HUES6 (cell line): ENCODE results near the gene SRI.
"Not testable (repeated sequence)": the region's sequence is repeated elsewhere in the genome, so short reads cannot be mapped to it uniquely, and the experiment has no call there.

Experiments
- H3K27ac ChIP-seq: 2 replicates; pipeline ENCODE4 v1.7.0; 2013; ENCODE audit warnings: low read depth, mild to moderate bottlenecking, low read length, inconsistent platforms
- H3K27me3 ChIP-seq: 2 replicates; pipeline ENCODE4 v1.6.1; 2013; ENCODE audit warnings: low read length; ENCODE audit not compliant: control insufficient read depth, insufficient read depth
- H3K36me3 ChIP-seq: 2 replicates; pipeline ENCODE4 v1.6.1; 2013; ENCODE audit warnings: low read length; ENCODE audit not compliant: control insufficient read depth, insufficient read depth
- H3K4me1 ChIP-seq: 2 replicates; pipeline ENCODE4 v1.6.1; 2013; ENCODE audit warnings: low read length; ENCODE audit not compliant: control insufficient read depth, insufficient read depth
- H3K4me3 ChIP-seq: 2 replicates; pipeline ENCODE4 v1.5.1; 2013; ENCODE audit warnings: low read depth, low read length
- H3K9ac ChIP-seq: one replicate; pipeline ENCODE4 v1.6.1; 2013; ENCODE audit warnings: mild to moderate bottlenecking, low read length
- H3K9me3 ChIP-seq: 2 replicates; pipeline ENCODE4 v1.6.1; 2013; ENCODE audit warnings: low read depth, low read length; ENCODE audit not compliant: control insufficient read depth, insufficient read depth

The SRI gene

GRCh38 chr7:88183051-88183450 lies 36.8 kb downstream of the SRI start:
- peaks cover 6% of the 10 kb centered on the region; the same call in 1 of the 2 replicates for H3K4me1 ChIP-seq
- no peak overlapping the region for H3K9ac ChIP-seq
- H3K36me3 ChIP-seq, result no peaks in the 10 kb centered on the region
- H3K27me3 ChIP-seq, result no peaks in the 10 kb centered on the region
- H3K4me3 ChIP-seq, result no peak overlapping the region
- no peak overlapping the region for H3K27ac ChIP-seq
- H3K9me3 ChIP-seq, result no peaks in the 10 kb centered on the region

- H3K4me3 ChIP-seq, result no peak overlapping the region
- no peaks in the 10 kb centered on the region for H3K9me3 ChIP-seq
- H3K36me3 ChIP-seq, result no peaks in the 10 kb centered on the region
- no peaks in the 10 kb centered on the region for H3K4me1 ChIP-seq
- no peaks in the 10 kb centered on the region for H3K27me3 ChIP-seq
- H3K27ac ChIP-seq, result no peak overlapping the region
- no peak overlapping the region for H3K9ac ChIP-seq
Observed at GRCh38 chr7:88176190-88176589, 43.6 kb downstream of the SRI start.

- Histone ChIP-seq H3K27me3 (no peaks in the 10 kb centered on the region), H3K4me1 (no peaks in the 10 kb centered on the region), H3K27ac (no peak overlapping the region), H3K9ac (no peak overlapping the region), H3K36me3 (no peaks in the 10 kb centered on the region), H3K4me3 (no peak overlapping the region), H3K9me3 (no peaks in the 10 kb centered on the region)
Observed at GRCh38 chr7:88172842-88173241, 47.0 kb downstream of the SRI start.

GRCh38 chr7:88169717-88170320 lies 50.0 kb downstream of the SRI start:
- Histone ChIP-seq H3K9ac (no peak overlapping the region), H3K36me3 (no peaks in the 10 kb centered on the region), H3K4me3 (no peak overlapping the region), H3K27ac (no peak overlapping the region), H3K4me1 (no peaks in the 10 kb centered on the region), H3K9me3 (no peaks in the 10 kb centered on the region), H3K27me3 (no peaks in the 10 kb centered on the region)

GRCh38 chr7:88167721-88168120 lies 52.1 kb downstream of the SRI start:
- Histone ChIP-seq H3K27ac (no peak overlapping the region), H3K9ac (no peak overlapping the region), H3K4me3 (no peak overlapping the region), H3K9me3 (no peaks in the 10 kb centered on the region), H3K36me3 (no peaks in the 10 kb centered on the region), H3K27me3 (no peaks in the 10 kb centered on the region), H3K4me1 (no peaks in the 10 kb centered on the region)

GRCh38 chr7:88167223-88167622 lies 52.6 kb downstream of the SRI start:
- no peaks in the 10 kb centered on the region for H3K36me3 ChIP-seq
- H3K27ac ChIP-seq, result no peak overlapping the region
- no peaks in the 10 kb centered on the region for H3K27me3 ChIP-seq
- no peaks in the 10 kb centered on the region for H3K4me1 ChIP-seq
- no peaks in the 10 kb centered on the region for H3K9me3 ChIP-seq
- no peak overlapping the region for H3K9ac ChIP-seq
- H3K4me3 ChIP-seq, result no peak overlapping the region

GRCh38 chr7:88165697-88166096 lies 54.1 kb downstream of the SRI start:
- H3K9me3 ChIP-seq, result no peaks in the 10 kb centered on the region
- no peaks in the 10 kb centered on the region for H3K36me3 ChIP-seq
- H3K9ac ChIP-seq, result no peak overlapping the region
- H3K27ac ChIP-seq, result no peak overlapping the region
- no peak overlapping the region for H3K4me3 ChIP-seq
- H3K27me3 ChIP-seq, result no peaks in the 10 kb centered on the region
- no peaks in the 10 kb centered on the region for H3K4me1 ChIP-seq

GRCh38 chr7:88159741-88160140 lies 60.1 kb downstream of the SRI start:
- H3K9me3 ChIP-seq, H3K4me1 ChIP-seq, H3K27ac ChIP-seq, H3K27me3 ChIP-seq, H3K36me3 ChIP-seq, H3K9ac ChIP-seq, H3K4me3 ChIP-seq: not testable (repeated sequence)

GRCh38 chr7:88156356-88156755 lies 63.5 kb downstream of the SRI start:
- Histone ChIP-seq H3K9ac (no peak overlapping the region), H3K27me3 (no peaks in the 10 kb centered on the region), H3K4me3 (no peak overlapping the region), H3K36me3 (no peaks in the 10 kb centered on the region), H3K9me3 (peaks cover 2% of the 10 kb centered on the region; the same call in 1 of the 2 replicates), H3K27ac (no peak overlapping the region), H3K4me1 (peaks cover 13% of the 10 kb centered on the region)

- Histone ChIP-seq H3K9ac (no peak overlapping the region), H3K4me3 (no peak overlapping the region), H3K9me3 (peaks cover 2% of the 10 kb centered on the region; the same call in 1 of the 2 replicates), H3K27ac (no peak overlapping the region), H3K36me3 (no peaks in the 10 kb centered on the region), H3K27me3 (no peaks in the 10 kb centered on the region), H3K4me1 (peaks cover 14% of the 10 kb centered on the region)
Observed at GRCh38 chr7:88155756-88156155, 64.1 kb downstream of the SRI start.
